H1 (cell line): Measurements from ENCODE around the gene CAPZB. TPM values are rescaled to one million over a fixed set of nuclear protein-coding genes. Genes with fewer than 3 reads are reported as not detected.

Experiments used
- CTCF ChIA-PET: fragments of 300-600 bp; sonication (Branson Sonifier 250); formaldehyde crosslinking; loops from one replicate; lab custom pipeline; 2021; ENCODE audit not compliant: partially characterized antibody; lab: Charles Lee
- POLR2A ChIA-PET: fragments of 300-600 bp; sonication (Branson Sonifier 250); formaldehyde crosslinking; loops from one replicate; lab custom pipeline; 2021; ENCODE audit warnings: inconsistent platforms; ENCODE audit not compliant: partially characterized antibody; lab: Charles Lee
- DNase-seq, 2 experiments: peaks; one replicate each; pipeline versions ENCODE4 v3.0.0 to v3.0.0-alpha.2; 2010 to 2022; ENCODE audit warnings: low spot score in 2 of 2, low read depth in 1 of 2, mixed read lengths in 1 of 2
- FAIRE-seq: peaks from 2 replicates; lab custom pipeline; 2011; peaks lifted over from hg19 to GRCh38; lab: Jason Lieb, UNC
- H2AFZ ChIP-seq: 2 replicates; pipeline ENCODE4 v1.8.1; 2012; ENCODE audit warnings: low read length, inconsistent platforms
- H2AK5ac ChIP-seq: 2 replicates; pipeline ENCODE4 v1.6.1; 2013; ENCODE audit warnings: low read depth, low read length
- H2BK120ac ChIP-seq: replicated peaks from 2 replicates; pipeline ENCODE3; 2013; ENCODE audit warnings: low read depth, low read length, inconsistent platforms
- H2BK12ac ChIP-seq: 2 replicates; pipeline ENCODE4 v1.6.1; 2013; ENCODE audit warnings: low read depth, low read length
- H2BK15ac ChIP-seq: 2 replicates; pipeline ENCODE4 v1.6.1; 2013; ENCODE audit warnings: low read length
- H2BK20ac ChIP-seq: 2 replicates; pipeline ENCODE4 v1.6.1; 2013; ENCODE audit warnings: low read length
- H2BK5ac ChIP-seq: 2 replicates; pipeline ENCODE4 v1.6.1; 2013; ENCODE audit warnings: low read depth, low read length
- H3K14ac ChIP-seq: 2 replicates; pipeline ENCODE4 v1.6.1; 2013; ENCODE audit warnings: inconsistent platforms; ENCODE audit not compliant: insufficient read length
- H3K18ac ChIP-seq: 2 replicates; pipeline ENCODE4 v1.6.1; 2013; ENCODE audit warnings: low read length; ENCODE audit errors: extremely low read depth
- H3K23ac ChIP-seq: 2 replicates; pipeline ENCODE4 v1.6.1; 2013; ENCODE audit warnings: inconsistent platforms; ENCODE audit not compliant: insufficient read length
- H3K23me2 ChIP-seq: 2 replicates; pipeline ENCODE4 v1.6.1; 2013; ENCODE audit warnings: low read depth, low read length
- H3K27ac ChIP-seq: 2 replicates; pipeline ENCODE4 v1.6.1; 2011; ENCODE audit warnings: low read depth, low read length, inconsistent platforms
- H3K27me3 ChIP-seq, 4 experiments: replicated peaks in 1 of 4; 1 replicate in 1 of 4; 2 replicates in 3 of 4; pipeline versions ENCODE4 v1.6.1 to v1.8.1; 2011 to 2013; ENCODE audit warnings: low read length in 3 of 4, mild to moderate bottlenecking in 3 of 4, inconsistent platforms in 2 of 4, mixed read lengths in 2 of 4, moderate library complexity in 1 of 4; ENCODE audit not compliant: control insufficient read depth in 3 of 4, insufficient read depth in 3 of 4; ENCODE audit errors: extremely low read depth in 1 of 4
- H3K36me3 ChIP-seq, 4 experiments: 2 replicates each; pipeline versions ENCODE4 v1.6.1 to v1.8.1; 2011 to 2013; ENCODE audit warnings: mild to moderate bottlenecking in 4 of 4, low read length in 3 of 4, moderate library complexity in 2 of 4, control low read depth in 1 of 4, inconsistent platforms in 1 of 4; ENCODE audit not compliant: insufficient read depth in 4 of 4, control insufficient read depth in 2 of 4
- H3K4ac ChIP-seq: replicated peaks from 2 replicates; pipeline ENCODE3; 2013; ENCODE audit warnings: low read length, low read depth, mixed read lengths, inconsistent platforms; ENCODE audit not compliant: insufficient read length
- H3K4me1 ChIP-seq, 4 experiments: replicated peaks in 1 of 4; 1 replicate in 1 of 4; 2 replicates in 3 of 4; pipeline versions ENCODE4 v1.6.1 to v1.8.1; 2011 to 2013; ENCODE audit warnings: low read length in 3 of 4, inconsistent platforms in 2 of 4, mixed read lengths in 1 of 4; ENCODE audit not compliant: insufficient read depth in 4 of 4, control insufficient read depth in 3 of 4
- H3K4me2 ChIP-seq, 2 experiments: 2 replicates each; pipeline versions ENCODE4 v1.6.1 to v1.8.1; 2011 to 2013; ENCODE audit warnings: low read depth in 2 of 2, low read length in 2 of 2, control low read depth in 1 of 2, inconsistent platforms in 1 of 2, mild to moderate bottlenecking in 1 of 2; ENCODE audit not compliant: insufficient read depth in 1 of 2
- H3K4me3 ChIP-seq, 4 experiments: fragments of 200-600, 300-600 bp in 1 of 4; sonication (generic), shearing (Covaris generic), sonication (Bioruptor Twin) in 1 of 4; 2 replicates each; pipeline versions ENCODE4 v1.5.1 to v1.8.1; 2011 to 2016; ENCODE audit warnings: low read length in 4 of 4, low read depth in 3 of 4, control low read depth in 2 of 4, inconsistent platforms in 2 of 4, mild to moderate bottlenecking in 2 of 4, mixed read lengths in 1 of 4, moderate library complexity in 1 of 4; ENCODE audit not compliant: insufficient read depth in 2 of 4; ENCODE audit errors: extremely low read depth in 1 of 4
- H3K56ac ChIP-seq: replicated peaks from 2 replicates; pipeline ENCODE3; 2013; ENCODE audit warnings: low read depth, mild to moderate bottlenecking, mixed read lengths, low read length, inconsistent platforms; ENCODE audit not compliant: insufficient read length
- H3K79me1 ChIP-seq: 2 replicates; pipeline ENCODE4 v1.6.1; 2013; ENCODE audit warnings: low read depth, low read length, control low read depth
- H3K79me2 ChIP-seq, 2 experiments: 2 replicates each; pipeline versions ENCODE4 v1.6.1 to v1.8.1; 2012 to 2013; ENCODE audit warnings: low read length in 2 of 2, mild to moderate bottlenecking in 2 of 2, inconsistent platforms in 1 of 2; ENCODE audit not compliant: insufficient read depth in 2 of 2, control insufficient read depth in 1 of 2
- H3K9ac ChIP-seq, 4 experiments: replicated peaks in 1 of 4; 1 replicate in 1 of 4; 2 replicates in 3 of 4; pipeline versions ENCODE4 v1.6.1 to v1.8.1; 2011 to 2013; ENCODE audit warnings: low read depth in 3 of 4, low read length in 3 of 4, control low read depth in 2 of 4, mild to moderate bottlenecking in 2 of 4, moderate library complexity in 2 of 4, inconsistent platforms in 1 of 4; ENCODE audit errors: extremely low read depth in 1 of 4
- H3K9me3 ChIP-seq, 2 experiments: 2 replicates each; pipeline versions ENCODE4 v1.6.1 to v1.8.1; 2012 to 2013; ENCODE audit warnings: mild to moderate bottlenecking in 2 of 2, moderate library complexity in 2 of 2, control low read depth in 1 of 2, inconsistent platforms in 1 of 2, low read depth in 1 of 2, low read length in 1 of 2, mixed read lengths in 1 of 2; ENCODE audit not compliant: insufficient read depth in 2 of 2
- H4K20me1 ChIP-seq, 2 experiments: replicated peaks in 1 of 2; 2 replicates each; pipeline versions ENCODE3 to v1.8.1; 2011 to 2013; ENCODE audit warnings: inconsistent platforms in 2 of 2, low read length in 2 of 2, mild to moderate bottlenecking in 1 of 2; ENCODE audit not compliant: insufficient read depth in 2 of 2, control insufficient read depth in 1 of 2
- H4K5ac ChIP-seq: 2 replicates; pipeline ENCODE4 v1.6.1; 2013; ENCODE audit warnings: low read length, low read depth, mixed read lengths, inconsistent platforms; ENCODE audit not compliant: insufficient read length
- H4K8ac ChIP-seq: 2 replicates; pipeline ENCODE4 v1.8.0; 2013; ENCODE audit warnings: mild to moderate bottlenecking, moderate library complexity, low read length, inconsistent platforms; ENCODE audit not compliant: insufficient read depth; ENCODE audit errors: extremely low read depth
- H4K91ac ChIP-seq: replicated peaks from 2 replicates; pipeline ENCODE3; 2013; ENCODE audit warnings: low read length, mixed read lengths, inconsistent platforms; ENCODE audit not compliant: insufficient read length
- ATF3 ChIP-seq: IDR thresholded peaks from 2 replicates; pipeline ENCODE4 v1.6.1; 2011; ENCODE audit warnings: low read depth, mild to moderate bottlenecking, low read length; ENCODE audit not compliant: insufficient read depth
- BRCA1 ChIP-seq: IDR thresholded peaks from 2 replicates; pipeline ENCODE4 v1.6.1; 2012; ENCODE audit warnings: low read depth, low read length, improper control_type of control experiment
- CBX5 ChIP-seq: fragments of 300-800, 300-1000 bp; sonication (generic); IDR thresholded peaks from 2 replicates; pipeline ENCODE4 v1.7.1; 2016; ENCODE audit warnings: antibody characterized with exemption, low read length, low read depth
- PHF8 ChIP-seq: fragments of 200-600 bp; sonication (generic); conservative IDR thresholded peaks from 2 replicates; pipeline ENCODE4 v1.7.1; 2012; ENCODE audit warnings: low read depth, mild to moderate bottlenecking, inconsistent platforms, low read length, moderate library complexity
- RAD21 ChIP-seq, 2 experiments: IDR thresholded peaks in 1 of 2; conservative IDR thresholded peaks in 1 of 2; 2 replicates each; pipeline ENCODE4 v1.6.1; 2011; ENCODE audit warnings: low read depth in 2 of 2, low read length in 2 of 2, improper control_type of control experiment in 1 of 2, inconsistent platforms in 1 of 2, mild to moderate bottlenecking in 1 of 2, moderate library complexity in 1 of 2
- RFX5 ChIP-seq: IDR thresholded peaks from 2 replicates; pipeline ENCODE4 v1.6.1; 2011; ENCODE audit warnings: low read depth, low read length, improper control_type of control experiment, borderline replicate concordance
- WGBS, 2 experiments: shearing (Covaris generic) in 1 of 2; methylation state at CpG; one replicate each; pipeline versions ENCODE4 v1.1.6 to v1.1.7; 2013 to 2015; ENCODE audit warnings: low lambda C conversion rate in 2 of 2, mixed read lengths in 2 of 2, inconsistent platforms in 1 of 2, low coverage in 1 of 2, missing lambda C conversion rate in 1 of 2; ENCODE audit not compliant: insufficient replicate concordance in 2 of 2, insufficient coverage in 1 of 2, insufficient read length in 1 of 2; ENCODE audit errors: extremely low coverage in 1 of 2, missing lambda C conversion rate in 1 of 2; 5-methylcytosine and 5-hydroxymethylcytosine counted together
- long read RNA-seq, 2 experiments: library from RNA in 1 of 2; library from capped mRNA in 1 of 2; stranded (forward); transcript quantifications; one replicate each; pipeline ENCODE4 v2.0.0, GENCODE V29; 2021; ENCODE audit warnings: inconsistent platforms in 1 of 2
- polyA minus RNA-seq, 3 experiments: library from RNA; depleted of rRNA, polyadenylated mRNA; stranded (reverse); fragments of >200 nt; gene quantifications; 1 replicate in 2 of 3; 2 replicates in 1 of 3; pipeline ENCODE4 v1.2.3, GENCODE V29; 2011
- polyA plus RNA-seq, 7 experiments: library from polyadenylated mRNA; depleted of rRNA in 3 of 7; stranded (reverse) in 5 of 7; unstranded in 2 of 7; fragments of >200 nt in 5 of 7; fragments of 200-250 nt in 2 of 7; gene quantifications; 1 replicate in 5 of 7; 2 replicates in 1 of 7; 4 replicates in 1 of 7; pipeline versions ENCODE4 v1.2.1 to v1.2.3, GENCODE V29; 2011 to 2013; ENCODE audit warnings: missing spikeins in 2 of 7, mixed read lengths in 2 of 7
- total RNA-seq: library from RNA; stranded (reverse); fragmentation: NEBNext Ultra II Directional; extraction: Animal tissue kit (Norgen Biotek cat#: 25700); gene quantifications from 2 replicates; pipeline ENCODE4 v1.2.1, GENCODE V29; 2021

Gene CAPZB
- total RNA-seq (371 TPM in 2 replicates), polyA plus RNA-seq (2011; rRNA removed) (162 and 169 TPM in 2 replicates), polyA minus RNA-seq (2011; rRNA and poly(A)+ RNA removed) (118 and 122 TPM in 2 replicates)
- polyA plus RNA-seq (2011; cell fraction: cytosol; rRNA removed), result 237 TPM
- polyA plus RNA-seq (2011; cell fraction: nucleus; rRNA removed), result 112 TPM
- 353 to 393 TPM (median 375 TPM) in 4 replicates for polyA plus RNA-seq (2012, experiment 1 of 2)
- polyA plus RNA-seq (2012, experiment 2 of 2), result 493 TPM
- 265 TPM for polyA plus RNA-seq (2013, experiment 1 of 2)
- 269 TPM for polyA plus RNA-seq (2013, experiment 2 of 2)
- 88.9 TPM for polyA minus RNA-seq (2011; cell fraction: cytosol; rRNA and poly(A)+ RNA removed)
- polyA minus RNA-seq (2011; cell fraction: nucleus; rRNA and poly(A)+ RNA removed), result 42.8 TPM
- long read RNA-seq, experiment 1, transcript CAPZB-204 (8 exons, 1,568 nt), result minor isoform, 21 of 364 reads
- long read RNA-seq, experiment 1, transcript CAPZB-201 (9 exons, 858 nt), result major isoform, 186 of 364 reads
- long read RNA-seq, experiment 1, partial matches to known transcripts, result 133 of 364 reads
- long read RNA-seq, experiment 1, other reads (novel, unspliced or antisense), result 22 of 364 reads
- long read RNA-seq, experiment 2, transcript CAPZB-201 (9 exons, 858 nt), result major isoform, 214 of 251 reads
- long read RNA-seq, experiment 2, partial matches to known transcripts, result 34 of 251 reads
- long read RNA-seq, experiment 2, other reads (novel, unspliced or antisense), result 3 of 251 reads

- Histone ChIP-seq H3K27ac (peak within 1 kb of the TSS; percentile 92), H3K4me3 (peak within 1 kb of the TSS; percentile 83 to 99 (median 94)), H3K14ac (peak within 1 kb of the TSS; percentile 89), H2BK12ac (peak within 1 kb of the TSS; percentile 78; the same call in 1 of the 2 replicates), H2BK5ac (peak within 1 kb of the TSS; percentile 98), H3K23me2 (peaks cover 17% of the 10 kb centered on the region), H2AFZ (no peak within 1 kb of the TSS), H3K27me3 (no peaks in the 10 kb centered on the region), H3K4me1 (peaks cover 19 to 41% (median 29%) of the 10 kb centered on the region in 4 experiments), H3K18ac (peak within 1 kb of the TSS; percentile 97), H4K5ac (peak within 1 kb of the TSS; percentile 89), H3K79me2 (peaks cover 26 to 51% of the 10 kb centered on the region in 2 experiments), H2BK20ac (no peak within 1 kb of the TSS), H3K36me3 (peaks cover 0 to 9% (median 0%) of the 10 kb centered on the region in 4 experiments; a peak in 1 of 8 replicates), H3K4ac (peak within 1 kb of the TSS; percentile 6), H4K20me1 (peaks cover 20 to 26% of the 10 kb centered on the region in 2 experiments), H4K91ac (peak within 1 kb of the TSS; percentile 68), H4K8ac (peak within 1 kb of the TSS; percentile 99), H3K23ac (no peak within 1 kb of the TSS), H3K9ac (peak within 1 kb of the TSS; percentile 84 to 97 (median 90)), H2AK5ac (no peak within 1 kb of the TSS; the same call in 1 of the 2 replicates), H2BK15ac (peak within 1 kb of the TSS; percentile 72; the same call in 1 of the 2 replicates), H3K9me3 (no peaks in the 10 kb centered on the region), H3K4me2 (peak within 1 kb of the TSS; percentile 78 to 83), H3K79me1 (peaks cover 11% of the 10 kb centered on the region), H2BK120ac (peak within 1 kb of the TSS; percentile 29), H3K56ac (peak within 1 kb of the TSS; percentile 43)
- ChIA-PET CTCF (interaction anchor here (0.8 to 2.8 kb wide), 3 partner anchors 84 to 1911 kb away, joined by 3 to 12 read pairs (median 4); no protein-coding TSS in a partner anchor), POLR2A (interaction anchor here (1.0 to 2.5 kb wide), 4 partner anchors 11 to 33 kb away, joined by 3 to 7 read pairs (median 3); no protein-coding TSS in a partner anchor)
- FAIRE-seq (no peak), DNase-seq (peak in 1 of 2 experiments; percentile 90)
- WGBS, 2 experiments, result 1% methylated on average over 11 of the region's 106 CpGs; no CpG with 5 or more reads in 1 of the 2 experiments
- TF ChIP-seq RFX5 (no peak), CBX5 (no peak), RAD21 (IDR thresholded peaks at IDR 0.05 in 1 of 2, conservative IDR thresholded peaks at IDR 0.05 in 1 of 2; ENCODE audit: low read depth in 2 of 2, low read length in 2 of 2) (0 out of 4 replicates have a peak, but pooled peaks of 1 of the 2 experiments have one; percentile 1), ATF3 (no peak), PHF8 (peak; percentile 95), BRCA1 (no peak)
Observed at GRCh38 chr1:19485362-19486187, at the start of gene CAPZB. Gene CAPZB, minus strand, starts transcription at chr1:19485539. Its CDS starts 101 bp downstream, at chr1:19485438.
